RWPE1 (cell line): ENCODE results near the gene APOBEC2.
A peak's percentile ranks its signal among the peaks of the same experiment; 100 is the strongest.

Experiments used
- CTCF ChIA-PET: fragments of 350-600 bp; sonication (Branson Sonifier 250); formaldehyde crosslinking; extraction: SDS; loops from one replicate; lab custom pipeline; 2021; lab: Yijun Ruan, JAX
- POLR2A ChIA-PET: fragments of 400-600 bp; formaldehyde crosslinking; extraction: SDS; loops from one replicate; lab custom pipeline; 2020; ENCODE audit warnings: antibody characterized with exemption; ENCODE audit not compliant: low non-redundant PET; lab: Yijun Ruan, JAX
- DNase-seq: peaks from one replicate; pipeline ENCODE4 v3.0.0; 2012; ENCODE audit warnings: low spot score
- H3K27ac ChIP-seq: fragments of 450-650 bp; 2 replicates; pipeline ENCODE4 v1.5.1; 2017
- TF ChIP-seq, protein P1 (sequence below): fragments of 450-650 bp; conservative IDR thresholded peaks from 2 replicates; pipeline ENCODE4 v1.5.1; 2017; ENCODE audit warnings: low read depth, mild to moderate bottlenecking

Gene APOBEC2

DNA sequence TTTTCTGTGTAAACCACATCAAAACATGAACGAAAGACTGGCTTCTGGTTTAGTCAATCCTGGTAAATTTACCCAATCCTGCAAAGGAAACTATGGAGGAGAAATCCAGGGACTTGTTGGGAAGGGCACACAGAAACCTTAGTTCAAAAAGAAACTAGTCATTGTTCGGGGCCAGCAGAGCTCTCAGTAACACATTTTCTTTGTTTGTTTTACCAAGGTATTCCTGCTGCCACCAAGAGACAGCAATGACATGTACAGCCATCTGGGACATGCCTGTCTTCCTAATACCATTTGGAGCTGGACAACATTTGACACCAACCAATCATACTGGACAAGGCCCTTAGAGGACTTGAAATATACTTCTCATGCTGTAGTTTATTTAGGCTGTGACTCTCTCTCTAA lies 10.9 kb downstream of the APOBEC2 start:
- ChIA-PET POLR2A (no interaction called here), CTCF (no interaction called here)
- no peak for DNase-seq
- no peak overlapping the region for H3K27ac ChIP-seq
- TF ChIP-seq, protein P1, sequence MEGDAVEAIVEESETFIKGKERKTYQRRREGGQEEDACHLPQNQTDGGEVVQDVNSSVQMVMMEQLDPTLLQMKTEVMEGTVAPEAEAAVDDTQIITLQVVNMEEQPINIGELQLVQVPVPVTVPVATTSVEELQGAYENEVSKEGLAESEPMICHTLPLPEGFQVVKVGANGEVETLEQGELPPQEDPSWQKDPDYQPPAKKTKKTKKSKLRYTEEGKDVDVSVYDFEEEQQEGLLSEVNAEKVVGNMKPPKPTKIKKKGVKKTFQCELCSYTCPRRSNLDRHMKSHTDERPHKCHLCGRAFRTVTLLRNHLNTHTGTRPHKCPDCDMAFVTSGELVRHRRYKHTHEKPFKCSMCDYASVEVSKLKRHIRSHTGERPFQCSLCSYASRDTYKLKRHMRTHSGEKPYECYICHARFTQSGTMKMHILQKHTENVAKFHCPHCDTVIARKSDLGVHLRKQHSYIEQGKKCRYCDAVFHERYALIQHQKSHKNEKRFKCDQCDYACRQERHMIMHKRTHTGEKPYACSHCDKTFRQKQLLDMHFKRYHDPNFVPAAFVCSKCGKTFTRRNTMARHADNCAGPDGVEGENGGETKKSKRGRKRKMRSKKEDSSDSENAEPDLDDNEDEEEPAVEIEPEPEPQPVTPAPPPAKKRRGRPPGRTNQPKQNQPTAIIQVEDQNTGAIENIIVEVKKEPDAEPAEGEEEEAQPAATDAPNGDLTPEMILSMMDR = no peak

- DNase-seq = no peak
- POLR2A ChIA-PET = no interaction called here
- CTCF ChIA-PET = no interaction called here
- TF ChIP-seq, protein P1 = no peak
- no peak overlapping the region for H3K27ac ChIP-seq
Observed at GRCh38 chr6:41064841-41065240, 11.8 kb downstream of the APOBEC2 start.

- ChIA-PET CTCF (interaction anchor here (0.6 kb wide), 1 partner anchor 561 kb away, joined by 3 read pairs; no protein-coding TSS in a partner anchor), POLR2A (no interaction called here)
- DNase-seq = no peak
- H3K27ac ChIP-seq = no peak overlapping the region
- TF ChIP-seq, protein P1 = no peak
Observed at GRCh38 chr6:41065550-41066026, 12.6 kb downstream of the APOBEC2 start.

- ChIA-PET CTCF (interaction anchor here (0.9 kb wide), 1 partner anchor 354 kb away, joined by 3 read pairs; no protein-coding TSS in a partner anchor), POLR2A (no interaction called here)
- peak; percentile 22 for DNase-seq
- TF ChIP-seq, protein P1 = peak; percentile 82
- no peak overlapping the region for H3K27ac ChIP-seq
Observed at GRCh38 chr6:41066867-41067304, 13.9 kb downstream of the APOBEC2 start.

- TF ChIP-seq, protein P1 = no peak
- ChIA-PET CTCF (no interaction called here), POLR2A (no interaction called here)
- peak overlapping the region; percentile 100 for H3K27ac ChIP-seq
- no peak for DNase-seq
Observed at GRCh38 chr6:41071501-41071922, 18.5 kb downstream of the APOBEC2 start.

GRCh38 chr6:41071923-41072835 lies 19.2 kb downstream of the APOBEC2 start, which contains the start of gene OARD1:
OARD1 (minus strand) TSS chr6:41072356; CDS start chr6:41071634, 722 bp downstream.
- H3K27ac ChIP-seq = peak within 1 kb of the TSS; percentile 100
- POLR2A ChIA-PET = interaction anchor here (0.6 to 1.1 kb wide), 2 partner anchors 27 to 634 kb away, joined by 3 to 4 read pairs; no protein-coding TSS in a partner anchor
- CTCF ChIA-PET = interaction anchor here (0.7 kb wide), 2 partner anchors 106 to 1725 kb away, joined by 3 read pairs; no protein-coding TSS in a partner anchor
- peak; percentile 99 for DNase-seq
- TF ChIP-seq, protein P1 = no peak
